Activated gamma-delta T cell treated with Interleukin-2 at 50 U/mL for 16 hours (primary cell): Measurements from ENCODE around the gene REELD1.

Source experiments
- DNase-seq: peaks from one replicate; pipeline ENCODE4 v3.0.0-alpha.2; 2020

The REELD1 gene

GRCh38 chr4:146229406-146229805, 15.1 kb downstream of the REELD1 start:
- DNase-seq, result no peak

- no peak for DNase-seq
Observed at GRCh38 chr4:146232131-146232722, 17.9 kb downstream of the REELD1 start.

GRCh38 chr4:146235654-146236177, 21.4 kb downstream of the REELD1 start:
- no peak for DNase-seq

GRCh38 chr4:146236216-146236615, 21.9 kb downstream of the REELD1 start:
- no peak for DNase-seq

GRCh38 chr4:146237092-146237491, 22.8 kb downstream of the REELD1 start:
- no peak for DNase-seq

- DNase-seq, result no peak
Observed at GRCh38 chr4:146238107-146238506, 23.8 kb downstream of the REELD1 start.

GRCh38 chr4:146243141-146243882, 29.0 kb downstream of the REELD1 start:
- peak; percentile 34 for DNase-seq

GRCh38 chr4:146243883-146244277, 29.5 kb downstream of the REELD1 start:
- no peak for DNase-seq

GRCh38 chr4:146244496-146244895, 30.2 kb downstream of the REELD1 start:
- no peak for DNase-seq

GRCh38 chr4:146245246-146245645, 30.9 kb downstream of the REELD1 start:
- DNase-seq, result no peak

- DNase-seq, result no peak
Observed at GRCh38 chr4:146245850-146246249, 31.5 kb downstream of the REELD1 start.

- DNase-seq, result no peak
Observed at GRCh38 chr4:146246381-146246780, 32.0 kb downstream of the REELD1 start.

- DNase-seq, result no peak
Observed at GRCh38 chr4:146247356-146247755, 33.0 kb downstream of the REELD1 start.

GRCh38 chr4:146252969-146253611, 38.8 kb downstream of the REELD1 start:
- DNase-seq, result no peak

- no peak for DNase-seq
Observed at GRCh38 chr4:146255463-146255862, 41.1 kb downstream of the REELD1 start.

GRCh38 chr4:146255874-146256273, 41.5 kb downstream of the REELD1 start:
- DNase-seq, result no peak

GRCh38 chr4:146256328-146256727, 42.0 kb downstream of the REELD1 start:
- DNase-seq, result no peak

GRCh38 chr4:146257511-146257910, 43.2 kb downstream of the REELD1 start:
- DNase-seq, result no peak

- no peak for DNase-seq
Observed at GRCh38 chr4:146260521-146260920, 46.2 kb downstream of the REELD1 start.

GRCh38 chr4:146261041-146261440, 46.7 kb downstream of the REELD1 start:
- no peak for DNase-seq

GRCh38 chr4:146263793-146264192, 49.5 kb downstream of the REELD1 start:
- DNase-seq, result no peak

- no peak for DNase-seq
Observed at GRCh38 chr4:146265950-146266490, 51.7 kb downstream of the REELD1 start.

- DNase-seq, result no peak
Observed at GRCh38 chr4:146267826-146268225, 53.5 kb downstream of the REELD1 start.

- no peak for DNase-seq
Observed at GRCh38 chr4:146269228-146269653, 54.9 kb downstream of the REELD1 start.
